HEK293T (cell line): ENCODE data around the gene SLC2A4RG.

Experiments
- BHLHE40 ChIP-seq: fragments of 450-650 bp; IDR thresholded peaks from 2 replicates; pipeline ENCODE4 v1.6.1; 2016; ENCODE audit warnings: mild to moderate bottlenecking, moderate library complexity, borderline replicate concordance
- ELF4 ChIP-seq: fragments of 450-650 bp; IDR thresholded peaks from 2 replicates; pipeline ENCODE4 v1.6.1; 2017; ENCODE audit warnings: antibody characterized with exemption
- HDGF ChIP-seq: fragments of 450-650 bp; IDR thresholded peaks from 2 replicates; pipeline ENCODE4 v1.6.1; 2017; ENCODE audit warnings: antibody characterized with exemption, borderline replicate concordance
- L3MBTL2 ChIP-seq: fragments of 450-650 bp; conservative IDR thresholded peaks from 2 replicates; pipeline ENCODE4 v1.6.1; 2016; ENCODE audit warnings: mild to moderate bottlenecking
- SP1 ChIP-seq: fragments of 450-650 bp; IDR thresholded peaks from 2 replicates; pipeline ENCODE4 v1.6.1; 2017
- SUZ12 ChIP-seq: fragments of 450-650 bp; IDR thresholded peaks from 2 replicates; pipeline ENCODE4 v1.6.1; 2016; ENCODE audit warnings: mild to moderate bottlenecking

- TF ChIP-seq SUZ12 (no peak), L3MBTL2 (no peak), SP1 (no peak), HDGF (no peak), BHLHE40 (no peak), ELF4 (no peak)
Measured at GRCh38 chr20:63741676-63742380, 2.3 kb downstream of the SLC2A4RG start.
